ENCODE data around the gene GFER.

DNA sequence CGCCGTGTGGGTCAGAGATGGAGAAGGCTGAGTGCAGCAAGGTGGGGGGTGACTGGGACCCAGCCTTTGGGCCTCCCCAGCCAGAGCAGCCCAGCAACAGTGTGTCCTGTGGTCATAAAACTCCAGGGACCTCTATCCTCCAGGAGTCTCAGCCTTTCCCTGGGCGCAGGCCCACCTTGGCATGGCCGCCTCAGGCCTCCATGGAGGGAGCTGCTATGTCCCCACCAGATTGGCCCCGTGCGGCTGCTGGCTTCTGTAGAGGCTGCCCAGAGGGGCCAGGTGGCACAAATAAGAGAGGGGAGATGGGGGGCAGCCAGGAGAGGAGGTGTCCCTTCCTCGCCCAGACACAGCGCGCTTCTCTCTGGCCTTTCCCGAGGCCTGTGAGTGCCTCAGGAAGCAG is 3.2 kb downstream of the GFER start:
- TF ChIP-seq EZH2 (IDR thresholded peaks at IDR 0.05; ENCODE audit: borderline replicate concordance, low read depth, low read length, poor library complexity, severe bottlenecking), result no peak
- TF ChIP-seq, protein P1, sequence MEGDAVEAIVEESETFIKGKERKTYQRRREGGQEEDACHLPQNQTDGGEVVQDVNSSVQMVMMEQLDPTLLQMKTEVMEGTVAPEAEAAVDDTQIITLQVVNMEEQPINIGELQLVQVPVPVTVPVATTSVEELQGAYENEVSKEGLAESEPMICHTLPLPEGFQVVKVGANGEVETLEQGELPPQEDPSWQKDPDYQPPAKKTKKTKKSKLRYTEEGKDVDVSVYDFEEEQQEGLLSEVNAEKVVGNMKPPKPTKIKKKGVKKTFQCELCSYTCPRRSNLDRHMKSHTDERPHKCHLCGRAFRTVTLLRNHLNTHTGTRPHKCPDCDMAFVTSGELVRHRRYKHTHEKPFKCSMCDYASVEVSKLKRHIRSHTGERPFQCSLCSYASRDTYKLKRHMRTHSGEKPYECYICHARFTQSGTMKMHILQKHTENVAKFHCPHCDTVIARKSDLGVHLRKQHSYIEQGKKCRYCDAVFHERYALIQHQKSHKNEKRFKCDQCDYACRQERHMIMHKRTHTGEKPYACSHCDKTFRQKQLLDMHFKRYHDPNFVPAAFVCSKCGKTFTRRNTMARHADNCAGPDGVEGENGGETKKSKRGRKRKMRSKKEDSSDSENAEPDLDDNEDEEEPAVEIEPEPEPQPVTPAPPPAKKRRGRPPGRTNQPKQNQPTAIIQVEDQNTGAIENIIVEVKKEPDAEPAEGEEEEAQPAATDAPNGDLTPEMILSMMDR (conservative IDR thresholded peaks at IDR 0.05; ENCODE audit: low read depth, low read length), result no peak
